ENCODE measurements around the gene SGMS2. TPM values are rescaled to one million over a fixed set of nuclear protein-coding genes. Genes with fewer than 3 reads are reported as not detected.
"Not testable (repeated sequence)": the region's sequence is repeated elsewhere in the genome, so short reads cannot be mapped to it uniquely, and the experiment has no call there.

The SGMS2 gene
- total and polyA plus RNA-seq, 11 donors = 2.6 to 117 (median 29.8) TPM

DNA sequence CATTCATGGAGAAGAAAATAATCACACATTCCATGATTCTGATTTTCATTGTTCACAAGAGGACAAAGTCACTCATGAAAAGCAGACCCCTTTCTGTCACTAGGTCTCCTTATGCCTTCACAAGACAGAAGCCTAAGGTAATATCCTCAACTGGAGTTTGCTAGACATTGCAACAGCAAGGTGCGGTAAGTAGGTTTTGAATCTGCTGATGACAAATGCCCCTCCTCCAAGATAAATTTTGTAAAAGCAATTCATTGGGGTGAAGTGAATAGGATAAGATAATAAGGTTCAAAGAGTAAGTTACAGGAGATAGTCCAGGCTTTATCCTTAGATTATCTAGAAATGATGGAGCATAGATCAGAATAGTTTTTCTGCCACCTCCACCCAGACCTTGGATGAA, 90.5 kb downstream of the SGMS2 start:
- Histone ChIP-seq H3K9me3 (peaks cover 0 to 15% (median 6%) of the 10 kb centered on the region in 12 donors), H3K4me3 (no peak overlapping the region), H3K27ac (no peak overlapping the region), H3K27me3 (no peaks in the 10 kb centered on the region), H3K4me1 (peaks cover 0 to 3% (median 0%) of the 10 kb centered on the region in 12 donors), H3K36me3 (peaks cover 0 to 17% (median 5%) of the 10 kb centered on the region in 9 donors)
- ATAC-seq (no peak), DNase-seq (no peak)
- intact Hi-C loops (cut with DNase I) = loop anchor here in 2 of 10 donors (1.0 to 2.0 kb wide), 2 partner anchors 157 to 158 kb away; no protein-coding TSS in a partner anchor
- 89 to 94% (median 92%) methylated on average over 1 of the region's 1 CpG for WGBS, 4 donors
- TF ChIP-seq, protein P1, sequence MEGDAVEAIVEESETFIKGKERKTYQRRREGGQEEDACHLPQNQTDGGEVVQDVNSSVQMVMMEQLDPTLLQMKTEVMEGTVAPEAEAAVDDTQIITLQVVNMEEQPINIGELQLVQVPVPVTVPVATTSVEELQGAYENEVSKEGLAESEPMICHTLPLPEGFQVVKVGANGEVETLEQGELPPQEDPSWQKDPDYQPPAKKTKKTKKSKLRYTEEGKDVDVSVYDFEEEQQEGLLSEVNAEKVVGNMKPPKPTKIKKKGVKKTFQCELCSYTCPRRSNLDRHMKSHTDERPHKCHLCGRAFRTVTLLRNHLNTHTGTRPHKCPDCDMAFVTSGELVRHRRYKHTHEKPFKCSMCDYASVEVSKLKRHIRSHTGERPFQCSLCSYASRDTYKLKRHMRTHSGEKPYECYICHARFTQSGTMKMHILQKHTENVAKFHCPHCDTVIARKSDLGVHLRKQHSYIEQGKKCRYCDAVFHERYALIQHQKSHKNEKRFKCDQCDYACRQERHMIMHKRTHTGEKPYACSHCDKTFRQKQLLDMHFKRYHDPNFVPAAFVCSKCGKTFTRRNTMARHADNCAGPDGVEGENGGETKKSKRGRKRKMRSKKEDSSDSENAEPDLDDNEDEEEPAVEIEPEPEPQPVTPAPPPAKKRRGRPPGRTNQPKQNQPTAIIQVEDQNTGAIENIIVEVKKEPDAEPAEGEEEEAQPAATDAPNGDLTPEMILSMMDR (IDR thresholded peaks at IDR 0.05) = no peak
- TF ChIP-seq POLR2A (IDR thresholded peaks at IDR 0.05) = no peak

DNA sequence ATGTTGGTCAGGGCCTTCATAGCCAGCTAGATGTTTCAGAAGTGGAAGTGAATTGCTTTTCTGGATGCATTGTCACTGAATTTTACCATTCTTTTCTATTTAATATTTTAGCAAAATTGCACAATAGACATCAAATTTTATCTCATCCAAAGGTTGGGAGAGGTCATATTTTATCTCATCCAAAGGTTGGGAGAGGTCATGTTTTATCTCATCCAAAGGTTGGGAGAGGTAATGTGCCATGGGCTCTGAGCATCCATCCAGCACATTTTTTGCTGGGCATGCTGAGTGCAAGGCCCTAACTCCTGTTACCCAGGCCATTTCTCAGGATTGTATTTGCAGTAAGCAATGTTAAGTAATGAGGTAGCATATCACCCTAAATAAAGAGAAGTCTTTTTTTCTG, 91.9 kb downstream of the SGMS2 start:
- TF ChIP-seq, protein P1 (IDR thresholded peaks at IDR 0.05) = no peak
- no peak for TF ChIP-seq POLR2A (IDR thresholded peaks at IDR 0.05)
- no peak overlapping the region for H3K4me3 ChIP-seq
- peaks cover 0 to 10% (median 0%) of the 10 kb centered on the region in 9 donors for H3K36me3 ChIP-seq
- intact Hi-C loops (cut with DNase I) = no loop called here
- no peak for DNase-seq
- H3K27me3 ChIP-seq = no peaks in the 10 kb centered on the region
- peaks cover 0 to 3% (median 0%) of the 10 kb centered on the region in 12 donors for H3K4me1 ChIP-seq
- peaks cover 0 to 25% (median 12%) of the 10 kb centered on the region in 12 donors for H3K9me3 ChIP-seq
- H3K27ac ChIP-seq = no peak overlapping the region
- no peak for ATAC-seq

DNA sequence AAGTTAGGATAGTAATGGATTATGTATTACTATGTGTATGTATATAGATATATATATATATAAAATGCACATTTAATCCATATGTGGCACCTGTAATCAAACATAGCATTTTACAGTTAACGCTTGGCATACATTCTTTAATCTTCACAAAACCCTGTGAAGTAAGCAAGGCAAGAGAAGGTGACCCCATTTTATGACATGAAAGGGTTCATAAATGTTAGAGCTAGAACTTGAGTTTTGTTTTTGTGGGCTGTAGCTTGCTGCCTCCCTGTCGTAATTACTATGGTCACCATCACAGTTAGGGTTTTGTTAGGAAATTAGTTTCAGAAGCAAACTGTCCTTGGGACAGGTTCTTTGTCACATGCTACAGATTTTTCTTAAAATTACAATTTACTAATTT, 92.8 kb downstream of the SGMS2 start:
- H3K4me3 ChIP-seq = no peak overlapping the region
- H3K9me3 ChIP-seq = peaks cover 0 to 25% (median 12%) of the 10 kb centered on the region in 12 donors
- WGBS, 4 donors = 86 to 95% (median 93%) methylated on average over 2 of the region's 2 CpGs
- peaks cover 0 to 10% (median 0%) of the 10 kb centered on the region in 9 donors for H3K36me3 ChIP-seq
- DNase-seq (no peak), ATAC-seq (no peak)
- H3K27me3 ChIP-seq = no peaks in the 10 kb centered on the region
- no peak overlapping the region for H3K27ac ChIP-seq
- intact Hi-C loops (cut with DNase I) = no loop called here
- TF ChIP-seq, protein P1 (IDR thresholded peaks at IDR 0.05) = no peak
- TF ChIP-seq POLR2A (IDR thresholded peaks at IDR 0.05) = no peak
- H3K4me1 ChIP-seq = peaks cover 0 to 3% (median 0%) of the 10 kb centered on the region in 12 donors

DNA sequence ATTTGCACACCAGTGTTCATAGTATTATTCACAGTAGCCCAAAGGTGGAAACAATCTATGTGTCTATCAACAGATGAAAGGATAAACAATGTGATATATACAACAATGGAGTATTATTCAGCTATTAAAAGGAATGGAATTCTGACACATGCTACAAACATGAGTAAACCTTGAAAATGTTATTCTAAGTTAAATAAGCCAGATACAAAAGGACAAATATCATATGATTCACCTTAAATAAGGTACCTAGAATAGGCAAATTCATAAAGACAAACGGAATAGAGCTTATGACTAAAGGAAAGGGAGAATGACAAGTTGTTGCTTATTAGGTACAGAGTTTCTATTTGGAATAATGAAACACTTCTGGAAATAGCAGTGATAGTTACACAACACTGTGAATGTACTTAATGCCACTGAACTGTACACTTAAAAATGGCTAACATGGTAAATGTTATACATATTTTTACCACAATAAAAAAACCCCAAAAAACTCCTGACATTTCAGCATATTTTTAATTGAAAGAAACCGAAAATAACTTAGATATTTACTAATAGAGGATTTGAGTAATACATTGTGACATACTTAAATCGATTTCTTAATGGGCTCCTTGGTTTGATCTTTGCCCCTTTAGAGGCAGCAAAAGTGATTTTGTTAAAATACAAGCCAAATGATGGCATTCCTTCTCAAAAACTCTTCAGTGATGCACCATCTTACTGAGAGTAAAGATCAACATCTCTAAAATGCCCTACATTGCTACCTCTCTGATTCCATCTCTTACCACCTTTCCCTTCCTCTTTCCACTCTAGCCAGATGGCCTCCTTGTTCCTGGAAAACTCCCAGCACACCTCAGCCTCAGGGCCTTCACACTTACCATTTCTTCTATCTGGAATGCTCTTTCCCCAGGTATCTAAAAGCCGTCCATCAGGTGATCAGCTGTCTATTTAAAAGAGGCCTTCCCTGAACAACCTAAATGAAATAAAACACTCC, 98.0 kb downstream of the SGMS2 start:
- Histone ChIP-seq H3K36me3 (no peaks in the 10 kb centered on the region), H3K4me1 (no peaks in the 10 kb centered on the region), H3K9me3 (peaks cover 0 to 25% (median 12%) of the 10 kb centered on the region in 12 donors), H3K27me3 (no peaks in the 10 kb centered on the region), H3K4me3 (no peak overlapping the region), H3K27ac (no peak overlapping the region)
- no peak for DNase-seq
- 77 to 87% (median 81%) methylated on average over 4 of the region's 4 CpGs for WGBS, 4 donors
- TF ChIP-seq POLR2A (IDR thresholded peaks at IDR 0.05) = no peak
- TF ChIP-seq, protein P1 (IDR thresholded peaks at IDR 0.05) = no peak
- ATAC-seq = no peak
- intact Hi-C loops (cut with DNase I) = no loop called here

DNA sequence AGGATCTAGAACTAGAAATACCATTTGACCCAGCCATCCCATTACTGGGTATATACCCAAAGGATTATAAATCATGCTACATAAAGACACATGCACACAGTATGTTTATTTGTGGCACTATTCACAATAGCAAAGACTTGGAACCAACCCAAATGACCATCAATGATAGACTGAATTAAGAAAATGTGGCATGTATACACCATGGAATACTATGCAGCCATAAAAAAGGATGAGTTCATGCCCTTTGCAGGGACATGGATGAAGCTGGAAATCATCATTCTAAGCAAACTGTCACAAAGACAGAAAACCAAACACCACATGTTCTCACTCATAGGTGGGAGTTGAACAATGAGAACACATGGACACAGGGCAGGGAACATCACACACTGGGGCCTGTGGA, 101.0 kb downstream of the SGMS2 start:
- H3K4me1 ChIP-seq; H3K9me3 ChIP-seq; H3K27me3 ChIP-seq; H3K27ac ChIP-seq; H3K4me3 ChIP-seq; ATAC-seq; intact Hi-C loops (cut with DNase I); DNase-seq; H3K36me3 ChIP-seq: not testable (repeated sequence)

DNA sequence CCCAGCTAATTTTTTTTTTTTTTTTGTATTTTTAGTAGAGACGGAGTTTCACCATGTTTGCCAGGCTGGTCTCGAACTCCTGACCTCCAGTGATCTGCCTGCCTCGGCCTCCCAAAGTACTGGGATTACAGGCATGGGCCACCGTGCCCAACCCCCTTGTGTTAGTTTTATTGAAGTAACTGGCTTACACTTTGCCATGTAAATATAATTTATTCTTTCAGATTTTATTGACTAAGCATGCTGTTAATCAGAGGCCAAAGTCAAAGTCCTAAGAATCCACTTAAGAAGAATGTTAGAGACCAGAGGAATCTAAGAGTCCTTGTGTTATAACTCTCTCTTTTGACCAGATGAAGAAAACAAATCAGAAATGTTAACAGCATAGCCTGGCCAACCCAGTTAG, 102.1 kb downstream of the SGMS2 start:
- H3K27me3 ChIP-seq; DNase-seq; H3K9me3 ChIP-seq; H3K36me3 ChIP-seq; H3K27ac ChIP-seq; H3K4me3 ChIP-seq; intact Hi-C loops (cut with DNase I); ATAC-seq: not testable (repeated sequence)
- peaks cover 0 to 11% (median 2%) of the 10 kb centered on the region in 12 donors for H3K4me1 ChIP-seq
- WGBS, 4 donors = 84 to 96% (median 91%) methylated on average over 4 of the region's 4 CpGs
